ENCODE data around the gene RPTOR. TPM values are rescaled to one million over a fixed set of nuclear protein-coding genes. Genes with fewer than 3 reads are reported as not detected.
"Not testable (repeated sequence)": the region's sequence is repeated elsewhere in the genome, so short reads cannot be mapped to it uniquely, and the experiment has no call there.

RPTOR gene
- total RNA-seq, 1 donor from 2014 or later, result 66.7 TPM

DNA sequence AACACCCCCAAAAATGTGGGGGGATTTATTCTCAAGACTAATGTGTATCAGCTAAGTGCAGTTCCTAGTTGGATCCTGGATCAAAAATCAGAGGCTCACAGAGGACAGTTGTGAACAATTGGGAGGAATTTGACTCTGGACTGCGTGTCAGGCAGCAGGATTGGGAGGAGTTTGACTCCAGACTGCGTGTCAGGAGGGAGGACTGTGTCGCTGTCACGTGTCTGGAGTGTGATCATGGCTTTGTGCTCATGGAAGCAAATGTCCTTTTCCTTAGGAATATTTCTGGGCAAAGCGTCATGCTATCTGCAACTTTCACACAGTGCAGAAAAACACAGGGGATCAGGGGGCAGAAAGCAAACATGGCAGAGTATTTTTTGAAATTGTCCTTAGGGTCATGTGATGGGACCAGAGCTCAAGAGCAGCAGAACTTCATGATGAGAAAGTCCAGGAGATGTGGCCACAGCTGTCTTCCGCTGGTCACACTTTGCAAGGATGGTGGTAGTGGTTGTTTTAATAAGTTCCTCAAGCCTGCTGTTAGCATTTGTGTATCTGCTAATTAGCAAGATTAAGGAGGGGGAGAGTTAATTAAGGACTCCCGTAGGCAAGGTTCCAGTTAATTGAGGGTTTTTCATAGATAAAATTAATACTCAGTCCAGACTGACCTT is 325.0 kb downstream of the RPTOR start:
- Mint-ChIP-seq H3K4me3 (peak overlapping the region; percentile 5), H3K36me3 (ENCODE audit: low read depth) (peaks cover 50% of the 10 kb centered on the region), H3K27ac (peak overlapping the region; percentile 88), H3K4me1 (ENCODE audit: low read depth) (peaks cover 85% of the 10 kb centered on the region), H3K27me3 (ENCODE audit: insufficient read depth) (no peaks in the 10 kb centered on the region), H3K9me3 (no peaks in the 10 kb centered on the region)
- intact Hi-C loops (cut with micrococcal nuclease), result loop anchor here (5.0 kb wide), 1 partner anchor 113 kb away; no protein-coding TSS in a partner anchor
- no peak for DNase-seq (ENCODE audit: low spot score)

DNA sequence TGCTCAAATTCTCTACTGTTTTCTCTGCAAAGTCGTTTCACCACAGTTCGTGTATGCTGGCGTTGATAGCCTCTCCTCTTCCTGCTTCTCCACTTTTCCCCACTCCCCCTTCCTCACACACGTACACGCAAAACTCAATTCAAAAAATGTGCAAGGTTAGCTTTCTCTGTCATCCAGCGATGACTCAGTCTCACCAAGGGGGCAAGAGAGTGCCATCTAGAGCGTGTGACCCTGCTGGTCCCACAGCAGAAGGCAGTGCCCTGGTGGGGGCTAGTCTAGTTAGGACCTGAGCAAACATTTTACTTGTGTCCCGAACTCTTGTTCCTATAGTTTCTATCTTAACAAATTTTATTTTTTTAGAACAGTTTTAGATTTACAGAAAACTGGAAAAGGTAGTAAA is 325.8 kb downstream of the RPTOR start:
- Mint-ChIP-seq H3K4me3 (peak overlapping the region; percentile 47), H3K27ac (peak overlapping the region; percentile 88), H3K9me3 (no peaks in the 10 kb centered on the region), H3K27me3 (ENCODE audit: insufficient read depth) (no peaks in the 10 kb centered on the region), H3K4me1 (ENCODE audit: low read depth) (peaks cover 85% of the 10 kb centered on the region), H3K36me3 (ENCODE audit: low read depth) (peaks cover 51% of the 10 kb centered on the region)
- intact Hi-C loops (cut with micrococcal nuclease), result no loop called here
- no peak for DNase-seq (ENCODE audit: low spot score)

GRCh38 chr17:80871341-80871740 is 326.7 kb downstream of the RPTOR start:
- Mint-ChIP-seq H3K36me3 (ENCODE audit: low read depth) (peaks cover 50% of the 10 kb centered on the region), H3K27me3 (ENCODE audit: insufficient read depth) (no peaks in the 10 kb centered on the region), H3K4me3 (peak overlapping the region; percentile 28), H3K4me1 (ENCODE audit: low read depth) (peaks cover 79% of the 10 kb centered on the region), H3K9me3 (no peaks in the 10 kb centered on the region), H3K27ac (peak overlapping the region; percentile 88)
- DNase-seq (ENCODE audit: low spot score), result no peak
- intact Hi-C loops (cut with micrococcal nuclease), result no loop called here

DNA sequence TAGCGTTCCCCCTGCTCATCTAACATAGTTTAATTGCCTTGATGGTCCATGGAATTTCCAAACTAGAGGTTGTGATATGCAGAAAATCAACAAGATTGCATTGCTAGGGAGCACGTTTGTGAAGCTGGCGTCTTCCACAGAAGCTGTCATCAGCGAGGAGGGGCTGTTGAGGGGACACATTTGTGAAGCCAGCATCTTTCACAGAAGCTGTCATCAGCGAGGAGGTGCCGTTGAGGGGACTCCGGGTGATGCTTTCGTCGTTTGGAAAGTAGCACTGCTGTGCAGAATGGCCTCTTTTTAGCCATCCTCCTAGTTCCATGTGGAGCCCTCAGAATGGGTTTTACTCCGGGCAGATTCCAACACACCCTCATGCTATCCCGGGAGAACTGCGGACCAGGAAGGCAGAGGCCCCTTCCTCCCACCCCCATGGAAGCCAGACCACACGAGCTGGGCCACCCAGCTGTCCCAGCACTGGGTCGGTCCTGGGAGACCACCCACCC is 327.4 kb downstream of the RPTOR start:
- DNase-seq (ENCODE audit: low spot score), result no peak
- H3K27me3 Mint-ChIP-seq (ENCODE audit: insufficient read depth), result no peaks in the 10 kb centered on the region
- peak overlapping the region; percentile 88 for H3K27ac Mint-ChIP-seq
- H3K36me3 Mint-ChIP-seq (ENCODE audit: low read depth), result peaks cover 51% of the 10 kb centered on the region
- intact Hi-C loops (cut with micrococcal nuclease), result no loop called here
- peaks cover 79% of the 10 kb centered on the region for H3K4me1 Mint-ChIP-seq (ENCODE audit: low read depth)
- no peaks in the 10 kb centered on the region for H3K9me3 Mint-ChIP-seq
- peak overlapping the region; percentile 28 for H3K4me3 Mint-ChIP-seq

- Mint-ChIP-seq H3K27ac (no peak overlapping the region), H3K9me3 (no peaks in the 10 kb centered on the region), H3K4me3 (no peak overlapping the region), H3K27me3 (ENCODE audit: insufficient read depth) (no peaks in the 10 kb centered on the region), H3K4me1 (ENCODE audit: low read depth) (peaks cover 79% of the 10 kb centered on the region), H3K36me3 (ENCODE audit: low read depth) (peaks cover 50% of the 10 kb centered on the region)
- intact Hi-C loops (cut with micrococcal nuclease), result no loop called here
- no peak for DNase-seq (ENCODE audit: low spot score)
Observed at GRCh38 chr17:80872501-80873306, 328.1 kb downstream of the RPTOR start.

DNA sequence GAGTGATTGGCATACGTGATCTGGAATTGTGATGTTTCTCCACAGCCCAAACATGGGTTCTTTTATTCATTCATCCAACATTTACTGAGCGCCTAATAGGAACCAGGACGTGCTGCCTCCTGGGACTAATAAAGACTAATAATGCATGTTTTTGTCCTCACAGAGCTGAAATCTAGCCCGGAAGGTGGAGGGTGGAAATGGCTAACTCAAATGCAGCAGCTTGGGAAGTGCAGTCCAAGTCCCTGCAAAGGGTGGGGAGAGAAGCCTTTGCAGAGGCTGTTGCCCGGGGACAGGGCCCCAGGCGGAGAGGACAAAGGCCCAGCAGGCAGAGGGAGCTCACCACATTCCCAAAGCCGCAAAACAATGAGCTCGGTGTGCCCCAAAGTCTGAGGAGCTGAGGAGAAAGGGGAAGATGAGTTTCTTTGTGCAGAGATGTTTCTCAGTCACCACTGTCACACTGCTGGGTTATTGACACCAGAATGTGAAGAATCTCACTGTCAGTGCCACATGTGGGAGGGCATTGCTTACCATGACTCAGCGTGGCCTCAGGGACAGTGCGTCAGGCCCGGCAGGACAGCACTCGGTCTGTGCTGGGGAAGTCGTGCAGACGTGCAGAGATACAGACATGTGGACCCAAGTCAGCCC is 328.8 kb downstream of the RPTOR start:
- Mint-ChIP-seq H3K27me3 (ENCODE audit: insufficient read depth) (no peaks in the 10 kb centered on the region), H3K36me3 (ENCODE audit: low read depth) (peaks cover 45% of the 10 kb centered on the region), H3K4me1 (ENCODE audit: low read depth) (peaks cover 79% of the 10 kb centered on the region), H3K9me3 (no peaks in the 10 kb centered on the region), H3K27ac (peak overlapping the region; percentile 74), H3K4me3 (peak overlapping the region; percentile 62)
- intact Hi-C loops (cut with micrococcal nuclease), result no loop called here
- no peak for DNase-seq (ENCODE audit: low spot score)

DNA sequence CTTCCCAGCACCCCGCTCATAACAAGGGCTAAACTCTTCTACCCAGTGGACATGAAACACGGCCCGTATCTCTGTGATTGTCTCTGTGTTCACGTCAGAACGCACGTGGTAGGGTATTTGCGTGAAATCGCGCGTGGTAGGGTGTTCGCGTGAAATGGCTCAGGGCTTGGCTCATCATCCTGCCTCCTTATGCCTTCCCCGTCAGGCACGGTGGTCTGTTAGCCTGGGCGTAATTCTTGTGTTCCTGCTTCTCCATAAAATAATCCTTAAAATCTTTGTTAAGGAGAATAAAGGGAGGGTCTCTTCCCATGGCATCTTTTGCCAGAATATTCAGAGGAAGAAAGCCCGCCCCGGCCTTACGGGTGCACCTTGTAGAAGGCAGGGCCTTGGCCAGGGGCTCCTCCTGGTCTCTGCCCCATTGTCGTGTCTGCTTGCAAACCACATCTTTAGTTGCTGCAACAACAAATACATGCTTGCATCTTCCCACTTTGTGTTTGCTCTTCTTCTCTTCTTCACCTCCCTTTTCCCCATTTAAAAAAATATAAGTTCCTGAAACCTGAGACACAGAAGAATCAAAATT is 330.3 kb downstream of the RPTOR start:
- no peak overlapping the region for H3K4me3 Mint-ChIP-seq
- intact Hi-C loops (cut with micrococcal nuclease), result loop anchor here (5.0 kb wide), 1 partner anchor 417 kb away; no protein-coding TSS in a partner anchor
- H3K27me3 Mint-ChIP-seq (ENCODE audit: insufficient read depth), result no peaks in the 10 kb centered on the region
- H3K4me1 Mint-ChIP-seq (ENCODE audit: low read depth), result peaks cover 72% of the 10 kb centered on the region
- DNase-seq (ENCODE audit: low spot score), result no peak
- H3K27ac Mint-ChIP-seq, result peak overlapping the region; percentile 43
- H3K9me3 Mint-ChIP-seq, result no peaks in the 10 kb centered on the region
- peaks cover 45% of the 10 kb centered on the region for H3K36me3 Mint-ChIP-seq (ENCODE audit: low read depth)

DNA sequence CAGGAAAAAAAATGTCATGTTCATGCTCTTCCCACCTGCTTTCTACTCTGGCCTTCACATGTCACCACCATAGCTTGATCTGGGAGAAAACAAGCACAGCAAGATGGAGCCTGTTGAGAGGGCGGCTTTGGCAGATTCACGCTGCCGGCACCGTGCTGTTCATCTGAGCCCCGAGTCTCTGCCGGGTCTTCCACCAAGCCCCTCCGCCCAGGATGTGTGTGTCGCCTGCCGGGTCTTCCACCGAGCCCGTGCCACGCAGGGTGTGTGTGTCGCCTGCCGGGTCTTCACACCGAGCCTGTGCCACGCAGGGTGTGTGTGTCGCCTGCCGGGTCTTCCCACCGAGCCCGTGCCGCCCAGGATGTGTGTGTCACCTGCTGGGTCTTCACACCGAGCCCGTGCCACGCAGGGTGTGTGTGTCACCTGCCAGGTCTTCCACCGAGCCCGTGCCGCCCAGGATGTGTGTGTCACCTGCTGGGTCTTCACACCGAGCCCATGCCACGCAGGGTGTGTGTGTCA is 330.9 kb downstream of the RPTOR start:
- Mint-ChIP-seq H3K27ac (peak overlapping the region; percentile 43), H3K4me1 (ENCODE audit: low read depth) (peaks cover 69% of the 10 kb centered on the region), H3K36me3 (ENCODE audit: low read depth) (peaks cover 45% of the 10 kb centered on the region)
- H3K9me3 Mint-ChIP-seq; H3K4me3 Mint-ChIP-seq; H3K27me3 Mint-ChIP-seq (ENCODE audit: insufficient read depth); DNase-seq (ENCODE audit: low spot score): not testable (repeated sequence)
- intact Hi-C loops (cut with micrococcal nuclease), result loop anchor here (5.0 kb wide), 1 partner anchor 417 kb away; no protein-coding TSS in a partner anchor

DNA sequence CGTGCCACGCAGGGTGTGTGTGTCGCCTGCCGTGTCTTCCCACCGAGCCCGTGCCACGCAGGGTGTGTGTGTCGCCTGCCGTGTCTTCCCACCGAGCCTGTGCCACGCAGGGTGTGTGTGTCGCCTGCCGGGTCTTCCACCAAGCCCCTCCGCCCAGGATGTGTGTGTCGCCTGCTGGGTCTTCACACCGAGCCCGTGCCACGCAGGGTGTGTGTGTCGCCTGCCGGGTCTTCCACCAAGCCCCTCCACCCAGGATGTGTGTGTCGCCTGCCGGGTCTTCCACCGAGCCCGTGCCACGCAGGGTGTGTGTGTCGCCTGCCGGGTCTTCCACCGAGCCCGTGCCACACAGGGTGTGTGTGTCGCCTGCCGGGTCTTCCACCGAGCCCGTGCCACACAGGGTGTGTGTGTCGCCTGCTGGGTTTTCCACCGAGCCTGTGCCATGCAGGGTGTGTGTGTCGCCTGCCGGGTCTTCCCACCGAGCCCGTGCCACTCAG is 331.9 kb downstream of the RPTOR start:
- not testable (repeated sequence) for DNase-seq (ENCODE audit: low spot score); H3K27me3 Mint-ChIP-seq (ENCODE audit: insufficient read depth); H3K9me3 Mint-ChIP-seq
- intact Hi-C loops (cut with micrococcal nuclease), result loop anchor here (2.0 to 5.0 kb wide), 2 partner anchors 212 to 416 kb away; no protein-coding TSS in a partner anchor
- Mint-ChIP-seq H3K4me1 (ENCODE audit: low read depth) (peaks cover 62% of the 10 kb centered on the region), H3K4me3 (peak overlapping the region; percentile 65), H3K27ac (peak overlapping the region; percentile 96), H3K36me3 (ENCODE audit: low read depth) (peaks cover 47% of the 10 kb centered on the region)

DNA sequence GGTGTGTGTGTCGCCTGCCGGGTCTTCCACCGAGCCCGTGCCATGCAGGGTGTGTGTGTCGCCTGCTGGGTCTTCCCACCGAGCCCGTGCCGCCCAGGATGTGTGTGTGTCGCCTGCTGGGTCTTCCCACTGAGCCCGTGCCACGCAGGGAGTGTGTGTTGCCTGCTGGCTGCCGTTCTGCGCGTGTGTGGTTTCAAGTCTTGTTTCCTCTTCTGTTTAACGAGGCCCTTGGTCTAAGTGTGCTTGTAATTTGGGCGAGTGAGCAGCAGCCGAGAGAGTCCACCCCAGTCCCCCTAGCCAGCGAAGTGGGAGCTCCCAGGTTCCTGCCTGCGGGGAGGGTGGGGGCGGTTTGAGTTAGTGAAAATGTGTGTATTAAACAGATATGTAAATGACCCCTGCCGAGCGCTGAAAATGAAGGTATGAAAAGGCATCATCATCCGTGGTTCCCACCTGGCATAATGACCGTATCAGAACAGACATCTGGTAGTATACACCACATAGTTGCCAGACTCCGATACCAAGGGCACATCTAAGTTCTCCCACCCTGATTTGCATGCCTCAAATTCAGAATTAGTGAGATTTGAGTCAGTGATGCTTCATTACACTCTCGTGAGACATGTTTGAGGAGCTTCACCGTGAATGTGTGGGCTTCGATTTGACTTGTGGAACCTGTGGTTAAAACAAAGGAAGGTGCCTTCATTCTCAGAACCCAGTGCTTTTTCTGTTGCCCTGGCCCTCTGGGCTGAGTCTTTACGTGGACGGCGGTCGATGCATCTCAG is 332.5 kb downstream of the RPTOR start:
- Mint-ChIP-seq H3K27ac (peak overlapping the region; percentile 96), H3K36me3 (ENCODE audit: low read depth) (peaks cover 49% of the 10 kb centered on the region), H3K27me3 (ENCODE audit: insufficient read depth) (no peaks in the 10 kb centered on the region), H3K4me1 (ENCODE audit: low read depth) (peaks cover 55% of the 10 kb centered on the region), H3K9me3 (no peaks in the 10 kb centered on the region), H3K4me3 (peak overlapping the region; percentile 65)
- intact Hi-C loops (cut with micrococcal nuclease), result loop anchor here (1.0 to 5.0 kb wide), 9 partner anchors 9 to 415 kb away; no protein-coding TSS in a partner anchor
- peak; percentile 64 for DNase-seq (ENCODE audit: low spot score)

- peaks cover 54% of the 10 kb centered on the region for H3K36me3 Mint-ChIP-seq (ENCODE audit: low read depth)
- H3K4me1 Mint-ChIP-seq (ENCODE audit: low read depth), result peaks cover 57% of the 10 kb centered on the region
- peak overlapping the region; percentile 96 for H3K27ac Mint-ChIP-seq
- no peaks in the 10 kb centered on the region for H3K9me3 Mint-ChIP-seq
- H3K27me3 Mint-ChIP-seq (ENCODE audit: insufficient read depth), result no peaks in the 10 kb centered on the region
- intact Hi-C loops (cut with micrococcal nuclease), result loop anchor here (1.0 to 5.0 kb wide), 9 partner anchors 10 to 414 kb away; no protein-coding TSS in a partner anchor
- DNase-seq (ENCODE audit: low spot score), result no peak
- peak overlapping the region; percentile 65 for H3K4me3 Mint-ChIP-seq
Observed at GRCh38 chr17:80877729-80878303, 333.2 kb downstream of the RPTOR start.

All from activated T-helper 1 cell treated with anti-CD3 and anti-CD28 coated beads, Interleukin-12 subunit alpha, Interleukin-12 subunit beta, Interleukin-2, Interleukin-4 antibody, amounts not matched to agents 30 ng/mL and 10 ng/mL and 1 ng/mL, durations not matched to agents 14 hours and 24 hours and 36 hours (primary cell).